Panc1 (cell line): ENCODE results near the gene MRPL3.

Experiments
- SIN3A ChIP-seq: IDR thresholded peaks from 2 replicates; pipeline ENCODE4 v1.6.1; 2012; ENCODE audit warnings: low read depth, mild to moderate bottlenecking, low read length, moderate library complexity, borderline replicate concordance; ENCODE audit not compliant: insufficient read depth
- TF ChIP-seq, protein P1 (sequence below): fragments of 450-650 bp; IDR thresholded peaks from 2 replicates; pipeline ENCODE4 v1.5.1; 2017; ENCODE audit warnings: mild to moderate bottlenecking

DNA sequence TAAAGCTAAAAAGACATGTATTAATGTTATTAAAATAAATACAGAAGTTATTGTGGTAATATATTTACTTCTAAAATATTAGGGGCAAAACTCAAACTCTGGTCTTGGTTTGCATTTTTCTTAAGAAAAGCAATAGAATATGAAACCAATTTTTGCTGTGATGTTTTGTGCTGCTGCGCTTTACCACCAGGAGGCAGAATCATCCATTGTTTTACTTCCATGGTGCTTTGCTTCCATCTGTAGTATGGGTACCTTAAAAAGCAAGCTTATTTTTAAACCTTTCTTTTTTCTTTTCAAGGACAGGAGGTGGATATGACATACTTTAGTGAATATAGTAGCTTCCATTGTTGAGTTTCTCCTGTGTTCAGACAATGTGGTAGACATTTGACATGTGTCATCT, 46.6 kb upstream of the MRPL3 start:
- TF ChIP-seq, protein P1, sequence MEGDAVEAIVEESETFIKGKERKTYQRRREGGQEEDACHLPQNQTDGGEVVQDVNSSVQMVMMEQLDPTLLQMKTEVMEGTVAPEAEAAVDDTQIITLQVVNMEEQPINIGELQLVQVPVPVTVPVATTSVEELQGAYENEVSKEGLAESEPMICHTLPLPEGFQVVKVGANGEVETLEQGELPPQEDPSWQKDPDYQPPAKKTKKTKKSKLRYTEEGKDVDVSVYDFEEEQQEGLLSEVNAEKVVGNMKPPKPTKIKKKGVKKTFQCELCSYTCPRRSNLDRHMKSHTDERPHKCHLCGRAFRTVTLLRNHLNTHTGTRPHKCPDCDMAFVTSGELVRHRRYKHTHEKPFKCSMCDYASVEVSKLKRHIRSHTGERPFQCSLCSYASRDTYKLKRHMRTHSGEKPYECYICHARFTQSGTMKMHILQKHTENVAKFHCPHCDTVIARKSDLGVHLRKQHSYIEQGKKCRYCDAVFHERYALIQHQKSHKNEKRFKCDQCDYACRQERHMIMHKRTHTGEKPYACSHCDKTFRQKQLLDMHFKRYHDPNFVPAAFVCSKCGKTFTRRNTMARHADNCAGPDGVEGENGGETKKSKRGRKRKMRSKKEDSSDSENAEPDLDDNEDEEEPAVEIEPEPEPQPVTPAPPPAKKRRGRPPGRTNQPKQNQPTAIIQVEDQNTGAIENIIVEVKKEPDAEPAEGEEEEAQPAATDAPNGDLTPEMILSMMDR = peak; percentile 40; the same call in 1 of the 2 replicates
- TF ChIP-seq SIN3A = no peak
